ENCODE data around the gene UPK1A. TPM values are rescaled to one million over a fixed set of nuclear protein-coding genes. Genes with fewer than 3 reads are reported as not detected.

The UPK1A gene
- total RNA-seq, 1 experiment from 2014 or later, result 0.69 TPM

GRCh38 chr19:35720648-35721047, 54.3 kb downstream of the UPK1A start:
- intact Hi-C loops (cut with micrococcal nuclease), result no loop called here
- no peak for DNase-seq (ENCODE audit: low read depth, low spot score)
- H3K36me3 ChIP-seq (ENCODE audit: control insufficient read depth in 1 of 2, insufficient read depth in 2 of 2, low read length in 2 of 2), result peaks cover 42 to 44% of the 10 kb centered on the region in 2 experiments; a peak in 3 of 4 replicates
- ChIA-PET POLR2A (interaction anchor here (1.7 kb wide), 1 partner anchor 28 kb away, joined by 3 read pairs; the partner anchor contains the start of gene LIN37), RAD21 (ENCODE audit: low non-redundant PET in 1 of 2, low total read pairs in 2 of 2, uncharacterized antibody in 2 of 2, unreplicated experiment in 2 of 2) (no interaction called here), CTCF (no interaction called here)
- H3K9ac ChIP-seq (ENCODE audit: low read length), result no peak overlapping the region
- no peak for ATAC-seq
- no peak overlapping the region for H3K27ac ChIP-seq (ENCODE audit: low read depth, low read length)
- H3K4me3 ChIP-seq (replicated peaks in 1 of 2; ENCODE audit: low read depth in 1 of 2, low read length in 2 of 2), result no peak overlapping the region
- H3K4me1 ChIP-seq (ENCODE audit: control insufficient read depth in 1 of 2, insufficient read depth in 2 of 2, low read length in 2 of 2), result peaks cover 13 to 23% of the 10 kb centered on the region in 2 experiments
- peaks cover 37% of the 10 kb centered on the region for H3K79me2 ChIP-seq (ENCODE audit: insufficient read depth, low read length)
- no peaks in the 10 kb centered on the region for H4K20me1 ChIP-seq (ENCODE audit: insufficient read depth)
- TF ChIP-seq YY1 (IDR thresholded peaks at IDR 0.05; ENCODE audit: extremely low read depth, insufficient replicate concordance, low read depth, low read length), result no peak
- no peak for TF ChIP-seq RAD21 (IDR thresholded peaks at IDR 0.05; ENCODE audit: low read depth)
- no peak for TF ChIP-seq ATF3 (IDR thresholded peaks at IDR 0.05)
- no peak for TF ChIP-seq CBX3 (IDR thresholded peaks at IDR 0.05; ENCODE audit: low read depth)
- TF ChIP-seq SRF (IDR thresholded peaks at IDR 0.05; ENCODE audit: low read depth), result no peak
- no peak for TF ChIP-seq CTCF (IDR thresholded peaks at IDR 0.05 in 2 of 3, conservative IDR thresholded peaks at IDR 0.05 in 1 of 3; ENCODE audit: borderline replicate concordance in 1 of 3, insufficient read depth in 1 of 3, low read depth in 2 of 3, low read length in 2 of 3)
- TF ChIP-seq REST (IDR thresholded peaks at IDR 0.05; ENCODE audit: low read depth), result no peak
- no peak for TF ChIP-seq TCF7L2 (IDR thresholded peaks at IDR 0.05; ENCODE audit: borderline replicate concordance, extremely low read depth, insufficient read depth, insufficient read length)
- no peak for TF ChIP-seq EZH2phosphoT487 (IDR thresholded peaks at IDR 0.05; ENCODE audit: borderline replicate concordance)
- no peak for TF ChIP-seq MAX (IDR thresholded peaks at IDR 0.05)
- no peak for TF ChIP-seq FOSL1 (IDR thresholded peaks at IDR 0.05; ENCODE audit: low read depth)
- no peak for TF ChIP-seq ZFX (IDR thresholded peaks at IDR 0.05)
- no peak for TF ChIP-seq EZH2 (IDR thresholded peaks at IDR 0.05)
- no peak for TF ChIP-seq SP1 (IDR thresholded peaks at IDR 0.05; ENCODE audit: low read depth)
- TF ChIP-seq POLR2AphosphoS5 (IDR thresholded peaks at IDR 0.05; ENCODE audit: low read depth, low read length), result no peak
- no peak for TF ChIP-seq JUND (IDR thresholded peaks at IDR 0.05)
- TF ChIP-seq SIN3A (IDR thresholded peaks at IDR 0.05; ENCODE audit: low read depth), result no peak
- TF ChIP-seq ZBTB33 (IDR thresholded peaks at IDR 0.05; ENCODE audit: extremely low read depth, insufficient replicate concordance, low read length), result no peak
- H2AFZ ChIP-seq (ENCODE audit: low read depth, low read length, poor library complexity, severe bottlenecking), result no peak overlapping the region
- H3K9me3 ChIP-seq (ENCODE audit: control insufficient read depth in 1 of 2, insufficient read depth in 1 of 2, low read depth in 1 of 2, low read length in 2 of 2), result no peaks in the 10 kb centered on the region
- no peaks in the 10 kb centered on the region for H3K9me2 ChIP-seq (ENCODE audit: insufficient read depth)
- BruUV-seq (replicated peaks), result no TSS peak
- H3K4me2 ChIP-seq (ENCODE audit: low read length), result no peak overlapping the region
- no peaks in the 10 kb centered on the region for H3K27me3 ChIP-seq (ENCODE audit: insufficient read depth, low read length)

Data from HCT116 (cell line).